Raji (cell line): ENCODE data around the gene KISS1R.

Experiments used
- POLR2A ChIP-seq: IDR thresholded peaks from 2 replicates; pipeline ENCODE4 v1.6.1; 2011; ENCODE audit warnings: low read depth, low read length, control low read depth; ENCODE audit not compliant: insufficient read depth

KISS1R gene

DNA sequence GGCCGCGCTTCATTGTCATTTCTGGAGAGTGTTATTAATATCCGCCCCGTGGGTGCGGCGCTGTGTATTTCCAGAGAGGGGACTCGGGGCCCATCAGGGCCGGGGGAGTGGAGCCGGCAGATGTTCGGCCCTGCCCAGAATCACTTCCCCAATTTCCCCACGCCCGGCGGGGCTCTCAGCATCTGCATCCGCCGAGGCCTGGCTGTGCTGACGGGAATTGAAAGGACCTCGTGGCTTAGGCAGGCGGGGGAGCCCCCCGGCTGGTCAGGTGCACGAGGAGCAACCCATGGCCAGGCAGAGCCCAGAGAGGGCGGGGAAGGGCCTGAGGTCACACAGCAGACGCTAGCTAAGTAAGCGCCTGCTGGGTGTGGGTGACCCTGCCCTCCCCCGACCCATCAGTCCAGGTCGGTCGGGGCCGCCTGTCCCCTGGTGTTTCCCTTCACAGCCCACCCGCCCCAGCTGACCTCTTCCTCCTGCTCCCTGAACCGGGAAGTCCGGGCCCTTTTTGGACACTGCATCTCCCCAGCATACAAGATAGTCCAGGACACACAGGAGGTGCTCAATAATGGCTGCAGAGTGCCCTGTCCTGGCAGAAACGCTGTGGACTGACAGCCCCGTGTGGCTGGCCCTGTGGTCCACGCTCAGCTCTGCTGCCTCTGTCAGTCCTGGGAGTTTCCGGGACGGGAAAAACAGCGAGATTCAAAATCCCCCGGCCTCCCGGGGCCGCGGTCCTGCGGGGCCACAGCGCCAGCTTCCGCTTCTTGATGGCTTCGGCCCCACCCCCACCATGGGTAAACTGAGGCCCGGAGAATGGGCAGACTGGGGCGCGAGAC, 30.8 kb downstream of the KISS1R start:
- TF ChIP-seq POLR2A, result 0 out of 2 replicates have a peak, but pooled peaks have one; percentile 17

DNA sequence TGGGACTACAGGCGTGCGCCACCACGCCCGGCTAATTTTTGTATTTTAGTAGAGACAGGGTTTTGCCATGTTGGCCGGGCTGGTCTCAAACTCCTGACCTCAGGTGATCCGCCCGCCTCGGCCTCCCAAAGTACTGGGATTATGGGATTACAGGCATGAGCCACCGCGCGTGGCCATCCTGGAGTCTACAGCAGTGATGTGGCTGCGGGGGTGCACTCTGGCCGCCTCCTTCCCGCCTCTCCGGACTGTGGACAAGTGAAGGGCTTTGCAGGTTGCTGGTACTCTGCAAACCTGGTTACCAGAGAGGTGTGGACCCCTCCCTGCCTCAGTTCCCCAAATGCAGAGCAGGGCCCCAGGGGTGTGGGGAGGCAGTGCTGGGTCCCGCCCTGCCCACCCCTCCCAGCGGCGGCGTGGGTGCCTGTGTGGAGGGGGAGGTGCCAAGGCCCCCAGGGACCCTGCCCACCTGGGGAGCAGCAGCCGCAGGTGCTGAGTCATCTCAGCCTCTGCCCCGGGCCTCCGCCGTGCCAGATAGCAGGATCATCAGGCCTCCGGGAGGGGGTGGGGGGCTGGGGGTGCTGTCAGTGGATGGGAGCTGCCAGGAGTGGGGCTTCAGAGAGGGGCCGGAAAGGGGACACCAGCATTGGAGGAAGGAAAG, 31.8 kb downstream of the KISS1R start:
- no peak for TF ChIP-seq POLR2A

DNA sequence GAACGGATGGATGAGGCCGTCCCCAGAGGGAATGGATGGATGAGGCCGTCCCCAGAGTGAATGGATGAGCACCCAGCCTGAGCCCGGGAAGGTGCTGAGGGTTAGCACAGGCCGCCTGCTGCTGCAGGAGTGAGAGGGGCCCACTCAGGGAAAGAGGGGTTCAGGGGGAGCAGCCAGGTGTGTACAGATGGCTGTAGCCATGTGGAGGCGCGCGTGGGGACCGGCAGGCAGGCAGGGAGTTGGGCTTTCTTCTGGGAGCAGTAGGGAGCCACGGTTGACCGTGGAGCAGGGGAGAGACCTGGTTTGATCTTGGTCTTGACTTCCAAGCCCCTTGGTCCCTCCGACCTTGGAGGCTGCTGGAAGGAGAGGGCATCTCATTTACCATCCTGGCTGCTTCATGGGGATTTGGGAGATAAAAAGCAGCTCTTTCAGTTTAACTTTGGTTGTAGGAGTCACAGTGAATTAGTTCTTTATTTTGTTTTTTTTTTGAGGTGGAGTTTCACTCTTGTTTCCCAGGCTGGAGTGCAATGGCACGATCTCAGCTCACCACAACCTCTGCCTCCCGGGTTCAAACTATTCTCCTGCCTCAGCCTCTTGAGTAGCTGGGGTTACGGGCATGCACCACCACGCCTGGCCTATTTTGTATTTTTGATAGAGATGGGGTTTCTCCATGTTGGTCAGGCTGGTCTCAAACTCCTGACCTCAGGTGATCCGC, 33.4 kb downstream of the KISS1R start:
- TF ChIP-seq POLR2A, result no peak

DNA sequence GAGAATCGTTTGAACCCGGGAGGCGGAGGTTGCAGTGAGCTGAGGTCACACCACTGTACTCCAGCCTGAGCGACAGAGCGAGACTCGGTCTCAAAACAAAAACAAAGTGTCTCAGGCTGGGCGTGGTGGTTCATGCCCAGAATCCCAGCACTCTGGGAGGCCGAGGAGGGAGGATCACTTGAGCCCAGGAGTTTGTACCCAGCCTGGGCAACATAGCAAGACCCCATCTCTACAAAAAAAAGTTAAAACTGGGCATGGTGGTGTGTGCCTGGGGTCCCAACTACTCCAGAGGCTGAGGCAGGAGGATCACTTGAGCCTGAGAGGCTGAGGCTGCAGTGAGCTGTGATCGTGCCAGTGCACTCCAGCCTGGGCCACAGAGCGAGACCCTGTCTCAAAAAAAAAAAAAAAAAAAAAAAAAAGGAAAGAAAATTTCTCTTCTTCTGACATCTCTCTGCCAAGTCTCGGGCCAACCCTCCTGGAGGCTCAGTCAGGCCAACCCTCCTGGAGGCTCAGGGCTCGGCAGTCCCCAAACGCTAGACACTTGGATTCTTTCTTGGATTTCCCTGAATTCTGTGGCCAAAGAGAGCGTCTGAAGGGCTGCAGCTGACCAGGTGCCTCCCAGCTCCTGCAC, 35.0 kb downstream of the KISS1R start:
- no peak for TF ChIP-seq POLR2A

GRCh38 chr19:952680-953444, 35.7 kb downstream of the KISS1R start:
- TF ChIP-seq POLR2A, result no peak

GRCh38 chr19:953445-954271, 36.5 kb downstream of the KISS1R start:
- no peak for TF ChIP-seq POLR2A

DNA sequence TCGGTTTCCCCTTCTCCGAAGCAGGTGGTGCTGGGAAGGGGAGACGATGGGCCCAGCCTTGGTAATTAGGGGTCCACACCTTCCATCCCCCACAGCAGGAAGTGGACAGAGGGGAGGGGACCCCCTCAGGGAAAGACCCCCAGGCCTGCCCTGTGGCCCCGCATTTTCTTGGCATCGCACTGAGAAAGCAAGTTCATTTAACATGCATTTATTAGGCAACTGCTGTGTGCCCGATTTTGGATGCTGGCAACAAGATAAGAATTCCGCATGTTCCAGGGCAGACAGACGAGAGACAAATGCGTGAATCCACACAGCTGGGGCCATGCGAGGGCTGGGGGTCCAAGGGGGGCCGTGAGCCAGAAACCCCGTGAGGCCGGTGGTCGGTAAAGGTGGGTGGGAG, 37.1 kb downstream of the KISS1R start:
- TF ChIP-seq POLR2A, result no peak

- no peak for TF ChIP-seq POLR2A
Measured at GRCh38 chr19:954672-955494, 37.8 kb downstream of the KISS1R start.

- no peak for TF ChIP-seq POLR2A
Measured at GRCh38 chr19:955803-956765, 39.0 kb downstream of the KISS1R start.

- TF ChIP-seq POLR2A, result no peak
Measured at GRCh38 chr19:956766-957440, 39.8 kb downstream of the KISS1R start.
